Fibroblast of villous mesenchyme (primary cell): ENCODE data around the gene OR6B2. TPM values are rescaled to one million over a fixed set of nuclear protein-coding genes. Genes with fewer than 3 reads are reported as not detected.

Source experiments
- DNase-seq: peaks from one replicate; pipeline ENCODE4 v3.0.0-alpha.2; 2010; ENCODE audit warnings: low read depth
- H3K4me3 ChIP-seq: 2 replicates; pipeline ENCODE4 v1.5.1; 2011; ENCODE audit warnings: low read depth, mild to moderate bottlenecking, low read length
- total RNA-seq: library from RNA; depleted of rRNA; stranded (reverse); fragments of >200 nt; gene quantifications from 2 replicates; pipeline ENCODE4 v1.2.3, GENCODE V29; 2012
- TF ChIP-seq, protein P1 (sequence below): IDR thresholded peaks from 2 replicates; pipeline ENCODE4 v1.5.1; 2012; ENCODE audit warnings: low read depth, mild to moderate bottlenecking, low read length; ENCODE audit not compliant: insufficient read depth

The OR6B2 gene
- total RNA-seq, 1 donor = not detected

GRCh38 chr2:239985356-239985755, 44.9 kb downstream of the OR6B2 start:
- H3K4me3 ChIP-seq = no peak overlapping the region
- DNase-seq = no peak
- TF ChIP-seq, protein P1, sequence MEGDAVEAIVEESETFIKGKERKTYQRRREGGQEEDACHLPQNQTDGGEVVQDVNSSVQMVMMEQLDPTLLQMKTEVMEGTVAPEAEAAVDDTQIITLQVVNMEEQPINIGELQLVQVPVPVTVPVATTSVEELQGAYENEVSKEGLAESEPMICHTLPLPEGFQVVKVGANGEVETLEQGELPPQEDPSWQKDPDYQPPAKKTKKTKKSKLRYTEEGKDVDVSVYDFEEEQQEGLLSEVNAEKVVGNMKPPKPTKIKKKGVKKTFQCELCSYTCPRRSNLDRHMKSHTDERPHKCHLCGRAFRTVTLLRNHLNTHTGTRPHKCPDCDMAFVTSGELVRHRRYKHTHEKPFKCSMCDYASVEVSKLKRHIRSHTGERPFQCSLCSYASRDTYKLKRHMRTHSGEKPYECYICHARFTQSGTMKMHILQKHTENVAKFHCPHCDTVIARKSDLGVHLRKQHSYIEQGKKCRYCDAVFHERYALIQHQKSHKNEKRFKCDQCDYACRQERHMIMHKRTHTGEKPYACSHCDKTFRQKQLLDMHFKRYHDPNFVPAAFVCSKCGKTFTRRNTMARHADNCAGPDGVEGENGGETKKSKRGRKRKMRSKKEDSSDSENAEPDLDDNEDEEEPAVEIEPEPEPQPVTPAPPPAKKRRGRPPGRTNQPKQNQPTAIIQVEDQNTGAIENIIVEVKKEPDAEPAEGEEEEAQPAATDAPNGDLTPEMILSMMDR = no peak

- TF ChIP-seq, protein P1 = no peak
- DNase-seq = no peak
- no peak overlapping the region for H3K4me3 ChIP-seq
Measured at GRCh38 chr2:239984421-239985194, 45.6 kb downstream of the OR6B2 start.

DNA sequence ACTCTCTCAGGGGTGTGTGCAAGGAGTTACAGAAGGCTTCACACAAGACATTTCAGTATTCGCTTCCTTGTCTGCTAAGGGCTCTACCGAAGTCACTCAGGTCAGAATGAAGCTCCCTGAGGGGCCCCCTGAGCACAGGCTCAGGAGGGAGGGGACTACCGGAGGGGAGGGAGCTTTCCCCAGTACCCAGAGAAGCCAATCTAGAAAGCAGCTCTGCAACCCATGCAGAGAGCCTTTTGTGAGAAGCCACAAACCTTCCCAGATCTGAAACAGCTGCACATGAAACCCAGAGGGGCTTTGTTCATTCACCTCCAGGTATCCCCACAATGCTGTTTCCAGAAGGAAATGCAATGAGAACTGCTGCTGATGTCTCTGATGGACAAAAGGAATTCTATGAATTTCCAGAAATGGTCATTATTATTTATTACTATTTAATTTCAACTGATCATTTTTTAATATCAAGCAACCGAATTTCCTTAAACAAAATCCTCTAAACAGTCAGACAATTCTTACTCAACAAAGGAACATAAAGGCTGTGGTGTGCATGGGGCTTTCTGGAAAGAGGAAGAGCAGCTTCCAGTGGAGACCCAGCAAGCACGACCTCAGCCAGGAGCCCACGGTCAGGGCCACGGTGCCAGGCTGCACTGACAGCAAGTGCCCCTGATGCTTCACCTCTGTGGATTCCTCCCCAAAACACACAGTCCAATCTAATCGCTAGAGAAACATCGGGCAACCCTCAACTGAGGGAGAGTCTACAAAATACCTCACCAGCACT, 47.0 kb downstream of the OR6B2 start:
- no peak for DNase-seq
- TF ChIP-seq, protein P1 = no peak
- no peak overlapping the region for H3K4me3 ChIP-seq

Other genes with a start within 250 kb of the OR6B2 start
- 61.3 and 64.1 TPM in 2 replicates for gene NDUFA10, start 5.1 kb downstream of the OR6B2 start, total RNA-seq
- not detected in 2 replicates for gene OR6B3, start 23.1 kb upstream of the OR6B2 start, total RNA-seq
- gene COPS9, start 105.9 kb upstream of the OR6B2 start, total RNA-seq = 102 and 114 TPM in 2 replicates
- gene OTOS, start 110.2 kb upstream of the OR6B2 start, total RNA-seq = not detected in 2 replicates